ENCODE data around the gene MARK4.

Gene MARK4

DNA sequence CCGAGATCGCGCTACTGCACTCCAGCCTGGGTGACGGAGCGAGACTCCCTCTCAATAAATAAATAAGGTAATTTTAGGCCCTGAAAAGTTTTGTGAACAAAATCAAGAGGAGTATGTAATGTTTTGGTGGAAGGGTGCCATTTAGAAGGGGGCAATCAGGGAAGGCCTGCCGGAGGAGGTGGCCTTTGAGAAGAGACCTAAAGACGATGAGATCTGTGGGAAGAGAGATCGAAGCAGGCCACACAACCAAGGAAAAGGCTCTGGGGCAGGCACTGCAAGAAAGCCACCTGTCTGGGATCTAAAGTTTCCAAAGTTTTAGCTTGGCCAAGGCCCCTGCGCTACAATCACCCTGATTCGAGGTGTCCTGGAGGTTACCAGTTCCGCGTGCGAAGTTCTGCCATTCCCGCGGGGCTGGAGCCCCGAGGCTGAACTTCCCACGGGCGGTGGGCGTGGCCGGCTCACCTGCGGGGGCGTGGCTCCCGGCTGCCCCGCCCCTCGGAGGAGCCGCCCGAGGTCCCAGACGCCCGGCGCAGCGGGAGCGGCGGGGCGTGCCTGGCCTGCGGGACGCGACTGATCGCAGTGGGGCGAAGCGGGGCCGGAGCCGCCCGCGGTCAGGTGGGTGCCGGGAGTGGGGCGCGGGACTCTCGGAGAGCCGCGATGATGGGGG is 89.3 kb downstream of the MARK4 start, which contains the start of gene KLC3:
KLC3 (plus strand) TSS at position 519 of the 667 bp plus-strand sequence. CDS start 4,792 bp downstream, outside the sequence.
- DNase-seq (ENCODE audit: low read depth): no peak

DNA sequence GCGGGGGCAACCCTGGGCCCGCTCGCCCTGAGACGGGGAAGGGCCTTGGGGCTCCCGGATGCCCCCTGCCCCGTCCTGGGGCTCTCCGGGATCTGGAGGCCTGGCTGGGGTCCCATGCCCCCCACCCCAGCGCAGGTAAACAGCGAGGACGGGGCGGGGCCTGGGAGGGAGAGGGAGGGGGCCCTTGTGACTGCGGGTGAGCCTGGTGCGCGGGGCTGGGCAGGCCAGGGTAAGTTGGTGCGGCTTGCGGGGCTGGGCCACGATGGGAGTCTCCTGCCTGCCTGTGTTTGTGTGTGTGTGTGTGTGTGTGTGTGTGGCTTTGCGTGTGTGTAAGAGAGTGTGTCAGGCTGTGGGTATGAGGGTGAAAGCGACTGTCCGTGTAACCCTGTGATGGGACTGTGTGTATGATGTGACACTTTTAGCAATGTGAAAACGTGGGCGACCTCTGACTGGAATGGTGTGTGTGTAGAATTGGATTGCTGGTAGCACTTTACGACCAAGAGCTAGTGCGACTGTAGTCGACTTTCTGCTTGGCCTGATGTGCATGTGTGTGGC is 89.9 kb downstream of the MARK4 start:
- no peak for DNase-seq (ENCODE audit: low read depth)

DNA sequence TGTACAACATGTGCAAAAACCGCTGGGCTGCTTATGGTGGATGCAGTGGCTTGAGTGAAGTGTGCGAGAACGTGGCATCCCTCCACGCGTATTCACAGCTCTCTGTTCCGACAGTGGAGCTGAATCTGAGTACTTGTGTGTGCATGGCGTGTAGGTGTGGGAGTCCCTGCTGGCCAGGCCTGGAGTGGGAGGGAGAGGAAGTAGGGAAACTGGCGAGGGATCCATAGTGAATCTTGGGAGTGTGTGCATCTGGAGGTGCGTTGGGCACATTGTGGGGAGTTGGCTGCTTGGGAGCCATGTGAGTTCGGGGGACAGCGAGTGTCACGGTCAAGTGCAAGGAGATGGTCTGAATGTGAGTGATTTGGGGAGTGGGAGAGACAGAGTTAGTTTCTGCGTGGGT is 91.8 kb downstream of the MARK4 start:
- DNase-seq (ENCODE audit: low read depth): no peak

DNA sequence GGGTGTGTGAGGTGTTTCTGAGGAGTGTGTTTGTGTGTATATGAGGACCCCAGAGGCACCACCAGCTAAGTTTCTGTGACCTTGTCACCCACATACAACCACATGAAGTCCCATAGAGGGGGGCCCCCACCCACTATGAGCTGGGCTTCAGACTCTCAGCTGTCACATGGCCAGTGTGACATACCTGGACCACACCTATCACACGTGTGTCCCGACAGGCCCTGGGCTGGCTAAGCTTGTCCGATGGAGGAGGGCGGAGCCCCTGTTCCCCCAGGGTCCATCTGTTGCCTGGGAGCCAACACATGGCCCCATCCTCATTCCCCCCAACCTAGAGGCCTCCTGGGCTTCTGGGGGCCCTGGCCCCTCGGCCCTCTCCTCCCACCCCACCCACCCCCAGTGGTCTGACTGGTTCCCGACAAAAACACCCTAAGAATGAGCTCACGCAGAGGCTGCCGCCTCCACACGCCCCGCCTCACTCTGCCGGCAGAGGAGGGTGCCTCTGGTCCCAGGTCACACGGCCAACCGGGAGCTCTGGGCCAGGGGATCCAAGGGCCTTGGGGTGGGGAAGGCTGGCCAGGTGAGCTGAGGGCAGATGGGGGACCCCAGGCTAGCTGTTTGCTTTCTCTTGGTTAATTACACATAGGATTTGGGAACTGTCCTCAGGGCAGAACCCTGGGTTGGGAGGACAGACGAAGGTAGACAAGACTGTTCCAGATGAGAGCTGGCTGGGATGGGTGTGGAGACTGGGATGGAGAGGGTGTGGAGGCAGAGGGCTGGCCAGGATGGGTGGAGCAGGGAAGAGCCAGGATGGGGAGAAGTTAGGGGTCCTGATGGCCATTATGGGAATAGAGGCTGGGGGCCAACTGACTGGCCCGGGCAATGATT is 93.8 kb downstream of the MARK4 start:
- no peak for DNase-seq (ENCODE audit: low read depth)

DNA sequence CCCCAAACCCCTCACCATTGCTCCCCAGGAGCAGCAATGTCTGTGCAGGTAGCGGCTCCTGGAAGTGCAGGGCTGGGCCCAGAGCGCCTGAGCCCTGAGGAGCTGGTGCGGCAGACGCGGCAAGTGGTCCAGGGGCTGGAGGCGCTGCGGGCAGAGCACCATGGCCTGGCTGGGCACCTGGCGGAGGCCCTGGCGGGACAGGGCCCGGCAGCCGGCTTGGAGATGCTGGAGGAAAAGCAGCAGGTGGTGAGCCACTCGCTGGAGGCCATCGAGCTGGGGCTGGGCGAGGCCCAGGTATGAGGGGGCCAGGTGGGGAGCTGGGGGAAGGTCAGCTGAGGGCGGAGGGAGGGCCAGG is 94.4 kb downstream of the MARK4 start:
- no peak for DNase-seq (ENCODE audit: low read depth)

DNA sequence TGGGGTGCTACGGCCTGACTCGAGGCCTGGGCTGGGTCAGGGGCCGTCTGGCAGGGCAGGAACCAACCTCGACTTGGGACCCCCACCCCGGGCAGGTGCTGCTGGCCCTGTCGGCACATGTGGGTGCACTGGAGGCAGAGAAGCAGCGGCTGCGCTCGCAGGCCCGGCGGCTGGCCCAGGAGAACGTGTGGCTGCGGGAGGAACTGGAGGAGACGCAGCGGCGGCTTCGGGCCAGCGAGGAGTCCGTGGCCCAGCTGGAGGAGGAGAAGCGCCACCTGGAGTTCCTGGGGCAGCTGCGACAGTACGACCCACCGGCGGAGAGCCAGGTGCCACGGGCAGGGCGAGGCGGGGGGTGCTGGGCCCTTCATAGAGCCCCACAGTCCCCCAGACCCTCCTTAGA is 95.4 kb downstream of the MARK4 start:
- no peak for DNase-seq (ENCODE audit: low read depth)

DNA sequence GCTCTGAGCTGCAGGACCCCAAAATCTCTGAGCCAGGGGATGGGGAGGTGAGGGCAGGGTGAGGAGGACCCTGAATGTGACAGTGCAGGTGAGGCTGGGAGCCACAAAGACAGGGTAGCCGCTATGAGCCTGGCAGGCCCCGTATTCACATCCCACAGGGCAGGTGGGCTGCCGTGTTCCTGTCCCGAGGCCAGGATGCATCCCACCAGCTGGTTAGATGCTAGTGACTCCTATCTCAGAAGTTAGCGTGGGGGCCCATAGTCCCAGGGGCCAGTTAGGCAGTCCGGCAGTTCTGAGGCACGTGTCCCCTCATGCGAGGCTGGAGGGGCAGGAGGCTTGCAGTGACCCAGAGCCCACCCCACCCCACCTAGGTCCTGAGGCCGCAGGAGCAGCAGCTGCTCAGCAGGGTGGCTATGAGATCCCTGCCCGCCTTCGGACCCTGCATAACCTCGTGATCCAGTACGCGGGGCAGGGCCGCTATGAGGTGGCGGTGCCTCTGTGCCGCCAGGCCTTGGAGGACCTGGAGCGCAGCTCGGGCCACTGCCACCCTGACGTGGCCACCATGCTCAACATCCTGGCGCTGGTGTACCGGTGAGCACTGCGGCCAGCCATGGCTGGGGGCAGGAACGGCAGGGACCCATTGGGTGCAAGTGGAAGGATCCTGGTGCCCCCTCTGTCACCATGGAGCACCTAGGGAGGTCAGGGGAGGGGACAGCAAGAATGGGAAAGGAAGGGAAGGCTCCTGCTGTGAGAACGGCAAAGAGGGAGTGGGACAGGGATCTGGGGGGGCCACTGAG is 96.7 kb downstream of the MARK4 start:
- no peak for DNase-seq (ENCODE audit: low read depth)

DNA sequence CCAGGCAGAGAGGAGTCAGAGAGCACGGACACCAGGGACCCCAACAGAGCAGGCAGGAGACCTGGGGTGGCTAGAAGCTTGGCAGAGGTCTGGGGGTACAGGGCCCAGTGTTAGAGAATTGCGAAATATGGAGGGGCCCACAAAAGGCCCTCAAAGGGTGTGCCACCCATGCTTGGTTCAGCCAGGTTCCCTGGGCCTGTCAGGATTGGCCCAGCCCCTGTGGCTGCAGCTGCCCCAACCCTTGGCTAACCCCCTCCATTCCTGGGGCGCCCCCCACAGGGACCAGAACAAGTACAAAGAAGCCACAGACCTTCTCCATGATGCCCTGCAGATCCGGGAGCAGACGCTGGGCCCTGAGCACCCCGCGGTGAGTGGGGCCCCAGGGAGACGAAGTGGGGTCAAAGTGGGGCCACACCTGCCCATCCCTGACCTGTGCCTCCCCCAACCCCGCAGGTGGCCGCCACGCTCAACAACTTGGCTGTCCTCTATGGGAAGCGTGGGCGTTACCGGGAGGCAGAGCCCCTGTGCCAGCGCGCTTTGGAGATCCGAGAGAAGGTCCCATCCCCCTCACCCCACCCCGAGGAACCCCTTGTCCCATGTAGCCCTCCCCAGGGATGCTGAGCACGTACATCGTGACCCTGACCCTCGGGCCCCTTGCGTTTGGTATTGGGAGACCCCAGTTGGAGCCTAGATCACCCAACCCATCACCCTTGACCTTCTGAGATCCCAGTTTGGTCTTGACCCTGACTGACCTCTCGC is 97.5 kb downstream of the MARK4 start:
- no peak for DNase-seq (ENCODE audit: low read depth)

DNA sequence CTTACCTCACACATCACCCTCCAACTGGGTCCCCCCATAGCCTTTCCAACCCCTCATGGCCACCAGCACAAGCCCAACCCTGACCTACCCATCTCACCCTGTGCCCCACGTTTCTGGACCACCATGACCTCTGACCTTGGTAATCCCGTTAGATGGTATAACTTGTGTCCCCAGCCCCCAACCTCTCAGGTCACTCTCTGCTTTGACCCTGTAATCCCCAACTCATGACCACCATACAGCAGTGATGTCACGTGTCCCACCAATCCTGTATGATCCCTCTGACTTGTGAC is 98.0 kb downstream of the MARK4 start:
- DNase-seq (ENCODE audit: low read depth): no peak

DNA sequence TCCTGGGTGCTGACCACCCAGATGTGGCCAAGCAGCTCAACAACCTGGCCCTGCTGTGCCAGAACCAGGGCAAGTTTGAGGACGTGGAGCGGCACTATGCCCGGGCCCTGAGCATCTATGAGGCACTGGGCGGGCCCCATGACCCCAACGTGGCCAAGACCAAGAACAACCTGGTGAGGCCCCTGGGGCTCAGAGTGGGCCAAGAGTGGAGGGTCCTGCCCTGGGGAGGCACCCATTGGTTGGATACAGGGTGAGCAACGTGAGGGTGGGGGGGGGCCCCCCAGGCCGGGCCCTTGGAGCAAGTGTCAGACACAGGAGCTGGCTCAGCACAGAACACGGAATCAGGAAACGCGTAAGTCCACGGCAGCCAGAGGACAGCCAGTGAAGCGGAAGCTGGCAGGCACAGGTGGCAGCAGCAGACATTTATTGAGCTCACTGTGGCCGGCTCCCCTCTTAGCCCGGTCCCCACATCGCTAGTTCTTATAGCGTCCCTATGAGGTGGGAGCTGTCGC is 98.4 kb downstream of the MARK4 start:
- no peak for DNase-seq (ENCODE audit: low read depth)

DNA sequence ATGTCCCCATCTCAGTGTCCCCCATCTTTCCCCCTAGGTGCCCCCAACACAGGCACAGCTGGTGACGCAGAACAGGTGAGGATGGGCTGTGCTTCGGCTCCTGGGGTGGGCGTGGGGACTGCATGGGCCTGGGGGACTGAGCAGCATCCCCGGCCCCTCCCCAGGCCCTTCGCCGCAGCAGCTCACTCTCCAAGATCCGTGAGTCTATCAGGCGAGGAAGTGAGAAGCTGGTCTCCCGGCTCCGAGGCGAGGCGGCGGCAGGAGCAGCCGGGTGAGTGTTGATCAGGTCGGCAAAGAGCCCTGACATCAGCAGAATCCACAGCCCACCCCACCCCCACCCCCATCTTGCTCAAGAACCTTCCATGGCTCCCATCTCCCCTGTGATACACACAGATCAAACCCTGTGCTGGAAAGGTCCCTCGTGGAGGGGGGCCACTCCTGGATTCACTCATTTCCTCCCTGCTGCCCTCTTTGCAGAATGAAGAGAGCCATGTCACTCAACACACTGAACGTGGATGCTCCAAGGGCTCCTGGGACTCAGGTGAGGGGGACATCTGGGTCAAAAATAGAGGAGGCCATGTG is 99.5 kb downstream of the MARK4 start:
- no peak for DNase-seq (ENCODE audit: low read depth)

DNA sequence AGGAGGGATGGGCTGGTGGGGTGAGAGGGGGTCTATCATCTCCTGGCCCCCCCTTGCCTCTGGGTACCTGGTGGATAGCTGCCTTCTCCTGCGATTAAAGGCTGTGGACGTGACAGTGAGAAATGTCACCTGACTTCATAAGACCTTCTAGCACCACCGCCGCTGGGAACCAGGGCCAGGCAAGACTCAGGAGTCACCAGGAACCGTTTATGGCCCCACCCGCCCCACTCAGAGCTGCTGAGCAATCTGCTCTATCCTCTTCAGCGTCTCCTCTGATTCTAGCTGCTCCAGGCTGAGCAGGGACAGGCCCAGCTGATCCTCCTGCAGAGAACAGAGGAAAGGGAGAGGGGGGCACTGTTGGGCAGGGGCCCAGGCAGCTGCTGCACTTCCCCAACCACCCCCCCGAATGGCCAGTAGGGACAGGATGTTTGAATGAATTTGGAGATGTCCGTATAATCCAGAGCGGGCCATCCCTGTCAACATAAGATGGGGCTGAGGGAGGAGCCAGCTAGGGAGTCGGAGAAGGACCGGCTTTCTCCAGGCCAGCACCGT is 100.4 kb downstream of the MARK4 start:
- DNase-seq (ENCODE audit: low read depth): no peak

DNA sequence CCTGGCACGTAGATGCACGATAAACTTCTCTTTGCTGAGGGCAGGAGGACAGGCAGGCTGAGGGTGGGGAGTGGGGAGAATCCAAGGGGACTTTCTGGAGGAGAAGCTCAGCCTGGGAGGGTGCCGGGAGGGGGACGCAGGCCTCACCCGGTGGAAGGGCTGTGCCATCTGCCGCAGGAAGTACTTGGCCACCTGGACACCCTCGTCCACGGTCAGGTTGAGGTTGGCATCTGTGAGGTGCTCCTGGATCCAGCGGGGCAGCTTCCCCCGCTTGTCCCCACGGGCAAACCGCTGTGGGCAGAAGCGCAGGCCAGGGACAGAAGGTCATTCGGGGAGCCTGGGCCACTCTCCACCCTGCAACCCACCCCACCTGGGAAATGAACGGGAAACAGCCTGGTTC is 101.0 kb downstream of the MARK4 start:
- no peak for DNase-seq (ENCODE audit: low read depth)

DNA sequence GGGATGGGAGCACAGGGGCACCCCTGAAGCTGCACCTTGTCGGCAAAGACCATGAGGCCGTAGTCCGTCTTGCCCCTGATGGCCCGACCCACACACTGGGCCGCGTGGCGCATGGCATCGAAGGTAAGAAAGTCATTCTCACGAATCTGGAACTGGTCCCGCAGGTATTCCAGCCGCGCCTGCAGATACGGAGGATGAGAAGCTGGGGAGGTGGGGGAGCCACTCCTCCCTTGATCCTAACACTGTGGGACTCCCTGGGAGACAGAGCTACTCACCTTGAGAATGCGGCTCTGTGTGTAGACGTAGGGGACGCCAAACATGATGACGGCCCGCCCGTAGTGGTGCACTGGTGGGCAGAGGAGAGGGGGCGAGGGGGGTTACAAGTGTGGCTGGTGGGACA is 101.4 kb downstream of the MARK4 start:
- DNase-seq (ENCODE audit: low read depth): no peak

DNA sequence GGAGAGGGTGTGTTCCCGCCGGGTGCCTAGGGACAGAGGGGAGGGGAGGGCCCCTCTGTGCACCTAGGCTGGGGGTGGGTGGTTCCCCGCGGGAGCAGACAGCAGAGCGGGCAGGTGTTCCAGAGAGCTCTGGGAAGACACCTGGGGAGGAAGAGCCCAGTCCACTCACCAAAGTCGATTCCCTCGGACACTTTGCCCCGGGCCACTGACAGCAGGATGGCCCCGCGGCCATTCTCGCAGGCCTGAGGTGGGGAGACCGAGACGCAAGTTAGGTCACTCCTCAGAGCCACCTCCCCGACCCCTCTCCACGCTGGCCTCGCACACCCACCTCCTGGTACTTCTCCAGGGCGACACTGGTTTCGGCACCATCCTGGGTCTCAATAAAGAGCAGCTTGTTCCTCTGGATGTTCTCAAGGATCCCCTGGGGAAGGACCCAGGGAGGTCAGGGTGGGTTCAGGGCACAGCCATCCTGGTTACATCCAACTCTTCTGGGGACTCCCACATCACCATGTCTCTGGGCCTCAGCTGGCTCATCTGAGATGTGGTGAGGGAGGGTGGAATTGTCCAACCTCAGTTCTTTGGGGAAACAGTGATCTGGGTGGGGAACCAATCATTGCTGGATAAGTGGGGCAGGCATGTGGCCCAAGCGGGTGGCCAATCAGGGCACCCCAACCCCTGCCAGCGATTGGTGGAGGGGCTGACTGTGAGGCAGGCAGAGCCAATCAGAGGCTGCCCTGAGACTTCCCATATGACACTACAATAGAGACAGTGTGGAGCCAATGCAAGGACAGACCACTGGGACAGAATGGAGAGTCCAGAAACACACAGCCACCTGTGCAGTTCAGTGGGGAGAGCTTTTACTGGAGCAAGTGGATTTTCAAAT is 102.1 kb downstream of the MARK4 start:
- no peak for DNase-seq (ENCODE audit: low read depth)

DNA sequence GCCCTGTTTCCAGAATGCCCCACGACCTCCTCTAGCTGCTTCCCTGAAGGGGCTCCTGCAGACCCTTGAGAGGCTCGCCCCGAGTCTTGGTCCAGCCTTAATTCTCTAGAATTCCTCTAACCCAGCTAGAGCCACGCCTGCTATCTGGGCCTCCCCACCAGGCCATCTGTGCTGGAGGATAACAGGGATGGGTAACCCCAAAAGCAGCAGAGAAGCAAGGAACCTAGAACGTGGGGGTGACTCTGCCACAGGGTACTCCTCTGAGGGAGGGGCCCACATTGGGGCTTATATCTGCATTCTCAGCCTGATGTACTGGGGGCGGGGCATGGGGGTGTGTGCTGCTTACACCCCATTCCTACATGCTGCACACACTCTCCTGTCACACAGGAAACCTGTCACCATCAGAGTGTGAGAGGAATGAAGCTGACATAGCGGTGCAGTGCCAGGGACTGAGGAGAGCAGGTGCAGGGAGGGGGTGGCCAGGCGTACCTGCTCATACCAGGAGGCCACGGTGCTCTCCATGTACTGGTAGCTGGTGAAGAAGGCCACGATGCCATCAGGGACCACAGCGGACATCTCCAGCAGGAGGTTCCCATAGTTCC is 103.3 kb downstream of the MARK4 start:
- no peak for DNase-seq (ENCODE audit: low read depth)
